HCT116 (cell line): ENCODE measurements around the gene WNT9A.

Source experiments
- CEBPB ChIP-seq: IDR thresholded peaks from 2 replicates; pipeline ENCODE4 v1.6.1; 2012; ENCODE audit warnings: low read depth
- EGR1 ChIP-seq: IDR thresholded peaks from 2 replicates; pipeline ENCODE4 v1.6.1; 2012; ENCODE audit warnings: low read depth
- ELF1 ChIP-seq: IDR thresholded peaks from 2 replicates; pipeline ENCODE4 v1.6.1; 2012; ENCODE audit warnings: low read depth, borderline replicate concordance
- EZH2 ChIP-seq: fragments of 200-600 bp; sonication (generic); IDR thresholded peaks from 2 replicates; pipeline ENCODE4 v1.6.1; 2017; ENCODE audit warnings: antibody characterized with exemption, mixed run types
- EZH2phosphoT487 ChIP-seq: fragments of 200-600 bp; IDR thresholded peaks from 2 replicates; pipeline ENCODE4 v1.6.1; 2018; ENCODE audit warnings: antibody characterized with exemption, borderline replicate concordance
- POLR2A ChIP-seq: IDR thresholded peaks from 2 replicates; pipeline ENCODE4 v1.7.0; 2011; ENCODE audit warnings: borderline replicate concordance; ENCODE audit not compliant: insufficient read depth, insufficient read length; ENCODE audit errors: extremely low read depth
- SP1 ChIP-seq: IDR thresholded peaks from 2 replicates; pipeline ENCODE4 v1.6.1; 2012; ENCODE audit warnings: low read depth
- YY1 ChIP-seq: IDR thresholded peaks from 2 replicates; pipeline ENCODE4 v1.6.1; 2011; ENCODE audit warnings: low read length, low read depth, moderate library complexity, mild to moderate bottlenecking; ENCODE audit not compliant: insufficient replicate concordance; ENCODE audit errors: extremely low read depth
- ZFX ChIP-seq: fragments of 450-650 bp; IDR thresholded peaks from 2 replicates; pipeline ENCODE4 v1.6.1; 2017
- TF ChIP-seq, protein P1 (sequence below): IDR thresholded peaks from 2 replicates; pipeline ENCODE4 v1.6.1; 2012; ENCODE audit warnings: low read depth
- TF ChIP-seq, protein P2 (sequence below), 3 experiments: fragments of 200-600 bp in 1 of 3; sonication (generic) in 1 of 3; IDR thresholded peaks in 2 of 3; conservative IDR thresholded peaks in 1 of 3; 2 replicates each; pipeline ENCODE4 v1.5.1; 2012 to 2017; ENCODE audit warnings: low read depth in 2 of 3, low read length in 2 of 3, antibody characterized with exemption in 1 of 3, borderline replicate concordance in 1 of 3, control low read depth in 1 of 3, mild to moderate bottlenecking in 1 of 3, mixed read lengths in 1 of 3, mixed run types in 1 of 3, moderate library complexity in 1 of 3; ENCODE audit not compliant: insufficient read depth in 1 of 3
- TF ChIP-seq, protein P3 (sequence below): IDR thresholded peaks from 2 replicates; pipeline ENCODE4 v1.6.1; 2012

DNA sequence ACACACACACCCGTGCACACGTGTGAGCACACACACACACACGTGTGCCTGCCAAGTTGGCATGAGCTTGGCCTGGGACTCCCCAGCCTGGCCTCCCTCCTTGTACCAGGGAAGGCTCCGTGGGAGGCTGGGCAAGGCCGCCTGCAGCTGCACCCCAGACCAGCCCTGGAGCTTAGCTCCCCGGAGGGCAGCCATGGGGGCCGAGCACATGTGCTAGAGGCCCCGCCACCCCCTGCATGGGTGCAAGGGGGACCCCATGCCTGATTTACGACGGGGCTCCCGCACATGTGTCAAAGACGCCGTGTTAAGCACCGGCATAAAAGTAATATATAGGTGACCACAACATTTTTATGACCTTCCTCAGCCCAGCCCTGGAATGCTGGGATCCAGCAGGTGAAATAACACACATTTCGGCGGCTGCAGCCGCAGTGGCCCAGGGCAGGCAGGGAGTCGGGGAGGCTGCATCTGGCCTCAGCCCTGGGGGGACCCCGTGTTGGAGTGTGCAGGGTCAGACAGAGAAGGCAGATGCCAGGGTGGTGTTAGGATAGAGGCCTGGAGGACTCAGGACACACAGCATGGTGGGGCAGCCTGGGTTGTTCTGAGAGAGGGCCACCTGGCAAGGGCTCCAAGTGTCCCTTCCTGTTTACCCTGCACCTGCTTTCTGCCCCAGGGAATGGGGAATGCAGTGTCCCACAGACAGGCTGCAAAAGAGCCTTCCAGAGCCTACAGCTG lies 56.3 kb downstream of the WNT9A start:
- TF ChIP-seq, protein P1, sequence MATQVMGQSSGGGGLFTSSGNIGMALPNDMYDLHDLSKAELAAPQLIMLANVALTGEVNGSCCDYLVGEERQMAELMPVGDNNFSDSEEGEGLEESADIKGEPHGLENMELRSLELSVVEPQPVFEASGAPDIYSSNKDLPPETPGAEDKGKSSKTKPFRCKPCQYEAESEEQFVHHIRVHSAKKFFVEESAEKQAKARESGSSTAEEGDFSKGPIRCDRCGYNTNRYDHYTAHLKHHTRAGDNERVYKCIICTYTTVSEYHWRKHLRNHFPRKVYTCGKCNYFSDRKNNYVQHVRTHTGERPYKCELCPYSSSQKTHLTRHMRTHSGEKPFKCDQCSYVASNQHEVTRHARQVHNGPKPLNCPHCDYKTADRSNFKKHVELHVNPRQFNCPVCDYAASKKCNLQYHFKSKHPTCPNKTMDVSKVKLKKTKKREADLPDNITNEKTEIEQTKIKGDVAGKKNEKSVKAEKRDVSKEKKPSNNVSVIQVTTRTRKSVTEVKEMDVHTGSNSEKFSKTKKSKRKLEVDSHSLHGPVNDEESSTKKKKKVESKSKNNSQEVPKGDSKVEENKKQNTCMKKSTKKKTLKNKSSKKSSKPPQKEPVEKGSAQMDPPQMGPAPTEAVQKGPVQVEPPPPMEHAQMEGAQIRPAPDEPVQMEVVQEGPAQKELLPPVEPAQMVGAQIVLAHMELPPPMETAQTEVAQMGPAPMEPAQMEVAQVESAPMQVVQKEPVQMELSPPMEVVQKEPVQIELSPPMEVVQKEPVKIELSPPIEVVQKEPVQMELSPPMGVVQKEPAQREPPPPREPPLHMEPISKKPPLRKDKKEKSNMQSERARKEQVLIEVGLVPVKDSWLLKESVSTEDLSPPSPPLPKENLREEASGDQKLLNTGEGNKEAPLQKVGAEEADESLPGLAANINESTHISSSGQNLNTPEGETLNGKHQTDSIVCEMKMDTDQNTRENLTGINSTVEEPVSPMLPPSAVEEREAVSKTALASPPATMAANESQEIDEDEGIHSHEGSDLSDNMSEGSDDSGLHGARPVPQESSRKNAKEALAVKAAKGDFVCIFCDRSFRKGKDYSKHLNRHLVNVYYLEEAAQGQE: no peak
- TF ChIP-seq POLR2A: no peak
- TF ChIP-seq, protein P2, sequence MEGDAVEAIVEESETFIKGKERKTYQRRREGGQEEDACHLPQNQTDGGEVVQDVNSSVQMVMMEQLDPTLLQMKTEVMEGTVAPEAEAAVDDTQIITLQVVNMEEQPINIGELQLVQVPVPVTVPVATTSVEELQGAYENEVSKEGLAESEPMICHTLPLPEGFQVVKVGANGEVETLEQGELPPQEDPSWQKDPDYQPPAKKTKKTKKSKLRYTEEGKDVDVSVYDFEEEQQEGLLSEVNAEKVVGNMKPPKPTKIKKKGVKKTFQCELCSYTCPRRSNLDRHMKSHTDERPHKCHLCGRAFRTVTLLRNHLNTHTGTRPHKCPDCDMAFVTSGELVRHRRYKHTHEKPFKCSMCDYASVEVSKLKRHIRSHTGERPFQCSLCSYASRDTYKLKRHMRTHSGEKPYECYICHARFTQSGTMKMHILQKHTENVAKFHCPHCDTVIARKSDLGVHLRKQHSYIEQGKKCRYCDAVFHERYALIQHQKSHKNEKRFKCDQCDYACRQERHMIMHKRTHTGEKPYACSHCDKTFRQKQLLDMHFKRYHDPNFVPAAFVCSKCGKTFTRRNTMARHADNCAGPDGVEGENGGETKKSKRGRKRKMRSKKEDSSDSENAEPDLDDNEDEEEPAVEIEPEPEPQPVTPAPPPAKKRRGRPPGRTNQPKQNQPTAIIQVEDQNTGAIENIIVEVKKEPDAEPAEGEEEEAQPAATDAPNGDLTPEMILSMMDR (IDR thresholded peaks at IDR 0.05 in 2 of 3, conservative IDR thresholded peaks at IDR 0.05 in 1 of 3; ENCODE audit: borderline replicate concordance in 1 of 3, insufficient read depth in 1 of 3, low read depth in 2 of 3, low read length in 2 of 3): no peak
- no peak for TF ChIP-seq YY1
- TF ChIP-seq EGR1: no peak
- no peak for TF ChIP-seq EZH2
- no peak for TF ChIP-seq SP1
- TF ChIP-seq ELF1: no peak
- TF ChIP-seq CEBPB: no peak
- no peak for TF ChIP-seq ZFX
- TF ChIP-seq EZH2phosphoT487: no peak
- TF ChIP-seq, protein P3, sequence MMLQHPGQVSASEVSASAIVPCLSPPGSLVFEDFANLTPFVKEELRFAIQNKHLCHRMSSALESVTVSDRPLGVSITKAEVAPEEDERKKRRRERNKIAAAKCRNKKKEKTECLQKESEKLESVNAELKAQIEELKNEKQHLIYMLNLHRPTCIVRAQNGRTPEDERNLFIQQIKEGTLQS: no peak
